Stimulated activated CD4-positive, alpha-beta T cell treated with anti-CD3 and anti-CD28 coated beads, Interleukin-1b, Interleukin-23, amount 100 ng/mL, for 24 hours (primary cell): ENCODE results near the gene TIMP3.

Source experiments
- DNase-seq, 4 experiments: peaks; one replicate each; pipeline ENCODE4 v3.0.0-alpha.2; 2020; ENCODE audit warnings: low read depth in 4 of 4, low spot score in 1 of 4

Gene TIMP3

DNA sequence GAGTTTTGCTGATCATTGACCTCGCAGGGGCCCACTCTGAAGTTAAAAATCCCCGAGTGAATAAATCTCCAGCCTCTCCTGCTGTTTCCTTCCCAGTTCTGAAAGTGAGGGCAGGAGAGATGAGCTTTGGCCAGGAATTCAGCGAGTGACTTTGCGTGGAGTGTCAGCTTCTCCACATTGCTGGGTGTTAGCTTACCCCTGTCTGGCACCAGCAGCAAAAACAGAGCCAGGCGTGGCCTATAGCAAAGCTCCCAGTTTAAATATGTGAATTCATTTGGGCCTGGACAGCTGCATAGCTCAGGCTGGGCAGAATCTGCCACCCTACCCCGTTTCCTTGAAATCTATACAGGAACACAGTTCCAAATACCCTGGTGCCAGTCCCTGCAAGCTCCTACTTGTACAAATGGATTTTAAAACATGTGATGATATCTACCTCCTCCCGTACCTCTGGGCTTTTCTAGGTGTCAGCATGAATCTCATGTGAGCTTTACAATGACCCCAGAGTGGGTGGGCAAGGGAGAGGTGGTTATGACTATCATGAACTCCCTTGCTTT, 25.6 kb downstream of the TIMP3 start:
- no peak for DNase-seq

GRCh38 chr22:32828150-32828549, 26.6 kb downstream of the TIMP3 start:
- DNase-seq, result no peak

DNA sequence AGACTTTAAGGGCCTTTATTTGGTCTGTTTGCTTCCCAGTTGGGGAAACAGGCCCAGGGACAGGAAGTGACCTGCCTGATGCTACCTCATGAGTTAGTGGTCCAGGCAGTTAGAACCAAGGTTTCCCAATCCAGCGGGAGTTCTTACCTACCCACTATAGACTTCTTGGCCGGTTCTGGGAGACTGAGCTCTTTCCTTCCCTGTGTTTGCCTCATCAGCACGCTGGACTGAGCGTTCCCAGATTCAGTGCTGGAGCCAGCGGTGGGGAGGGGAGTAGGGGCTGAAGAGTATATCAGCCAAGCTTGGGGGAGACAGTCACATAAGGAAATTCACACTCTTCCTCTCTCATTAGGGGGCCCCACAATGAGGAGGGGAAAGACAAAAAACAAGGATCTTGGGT, 27.1 kb downstream of the TIMP3 start:
- DNase-seq, result no peak

DNA sequence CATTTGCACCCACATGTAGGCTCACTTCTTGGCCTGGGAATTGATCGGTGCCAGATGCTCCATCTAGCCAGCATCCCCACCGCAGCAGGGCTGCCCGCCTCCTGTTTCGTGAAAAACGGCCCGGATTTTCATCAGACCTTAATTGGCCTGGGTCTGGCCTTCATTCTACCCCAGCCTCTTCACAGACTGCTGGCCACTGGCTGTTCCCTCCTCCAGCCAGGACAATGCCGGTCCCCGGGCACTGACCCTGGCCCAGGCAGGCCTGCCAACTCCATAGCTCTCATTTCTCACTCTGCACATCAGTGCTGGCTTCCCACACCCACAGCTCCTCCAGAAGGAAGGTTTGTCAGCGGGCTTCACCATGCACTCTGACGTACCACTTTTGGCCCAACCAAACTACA, 27.9 kb downstream of the TIMP3 start:
- DNase-seq, result no peak

DNA sequence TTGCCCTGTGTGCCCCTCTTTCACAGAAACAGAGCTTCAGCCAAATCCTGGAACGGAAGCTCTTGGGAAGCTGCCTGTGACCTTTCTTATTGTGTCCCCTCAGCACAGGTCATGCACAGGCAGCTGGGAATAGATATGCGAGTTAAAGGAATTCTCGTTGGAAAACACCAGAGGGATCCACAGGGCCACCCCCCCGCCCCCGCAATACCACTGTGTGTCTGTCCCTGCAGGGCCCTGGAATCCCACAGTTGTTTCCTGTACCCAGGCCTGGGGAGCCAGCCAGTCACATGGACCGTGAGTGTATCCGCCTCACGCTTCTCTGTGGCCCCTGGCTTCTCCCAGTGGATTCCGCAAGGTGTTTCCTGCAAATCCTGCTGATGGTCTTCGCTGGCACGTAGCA, 29.0 kb downstream of the TIMP3 start:
- no peak for DNase-seq

- DNase-seq, result no peak
These were observed 29.5 kb downstream of the TIMP3 start for GRCh38 chr22:32830957-32831356.

DNA sequence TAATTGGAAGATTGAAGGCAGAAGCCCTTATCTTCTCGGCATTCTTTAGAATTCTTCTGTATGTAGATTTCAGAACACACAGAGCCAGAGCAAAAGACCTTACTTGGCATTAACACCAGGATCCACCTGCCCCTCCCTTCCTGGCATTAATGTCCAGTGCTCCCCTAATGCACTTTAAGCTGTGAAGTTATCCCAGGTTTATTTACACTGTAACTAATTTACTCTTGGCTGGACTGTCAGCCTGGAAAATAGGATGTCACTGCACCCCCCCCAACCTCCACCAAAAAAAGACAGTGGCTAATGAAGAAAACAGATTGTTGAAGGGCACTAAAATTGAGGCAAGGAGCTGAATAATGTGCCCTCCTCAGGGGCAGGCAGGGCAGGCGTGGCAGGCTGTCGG, 30.1 kb downstream of the TIMP3 start:
- no peak for DNase-seq

- no peak for DNase-seq
These were observed 30.7 kb downstream of the TIMP3 start for GRCh38 chr22:32832174-32832573.

GRCh38 chr22:32836280-32837123, 35.0 kb downstream of the TIMP3 start:
- no peak for DNase-seq

GRCh38 chr22:32837142-32837541, 35.6 kb downstream of the TIMP3 start:
- DNase-seq, result no peak

GRCh38 chr22:32837803-32838202, 36.3 kb downstream of the TIMP3 start:
- DNase-seq, result no peak

- DNase-seq, result no peak
These were observed 38.5 kb downstream of the TIMP3 start for GRCh38 chr22:32839831-32840584.

- no peak for DNase-seq
These were observed 39.7 kb downstream of the TIMP3 start for GRCh38 chr22:32841175-32841574.

DNA sequence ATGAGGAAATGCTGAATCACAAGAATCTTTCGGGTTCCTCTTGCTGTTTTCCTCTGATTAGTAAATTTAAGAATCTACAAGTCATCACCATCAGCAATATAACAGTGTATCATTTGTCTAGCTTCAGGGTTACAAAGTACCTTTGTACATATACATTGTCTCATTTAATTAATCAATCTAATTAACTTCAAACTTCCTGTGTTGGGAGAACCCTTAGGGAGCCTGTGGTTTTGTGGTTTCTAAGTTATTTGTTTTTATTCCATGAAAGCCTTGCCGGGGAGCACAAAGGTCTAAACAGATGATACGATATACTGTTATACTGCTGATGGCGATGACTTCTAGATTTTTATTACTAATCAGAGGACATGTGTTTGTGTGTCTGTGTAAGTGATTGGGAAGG, 41.0 kb downstream of the TIMP3 start:
- DNase-seq, result no peak

GRCh38 chr22:32843300-32843699, 41.8 kb downstream of the TIMP3 start:
- DNase-seq, result no peak

DNA sequence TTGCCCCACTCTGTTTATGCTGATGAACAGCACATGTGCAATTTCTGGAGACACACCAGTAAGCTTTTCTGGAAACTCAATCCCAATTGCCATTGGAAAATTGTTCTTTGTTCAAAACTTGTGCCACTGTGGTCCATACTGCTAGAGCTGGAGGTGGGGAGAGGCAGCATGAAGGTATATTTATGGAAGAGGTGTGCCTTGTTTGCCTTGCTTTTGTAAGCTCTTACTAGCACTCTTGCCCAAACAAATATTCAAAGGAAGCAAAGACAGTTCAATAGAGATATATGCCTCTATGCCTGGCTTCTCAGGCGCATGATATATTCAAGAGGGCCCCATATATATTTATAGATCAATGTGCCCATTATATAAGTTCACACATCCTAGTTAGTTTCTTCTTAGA, 42.7 kb downstream of the TIMP3 start:
- no peak for DNase-seq

GRCh38 chr22:32846780-32847491, 45.4 kb downstream of the TIMP3 start:
- no peak for DNase-seq

DNA sequence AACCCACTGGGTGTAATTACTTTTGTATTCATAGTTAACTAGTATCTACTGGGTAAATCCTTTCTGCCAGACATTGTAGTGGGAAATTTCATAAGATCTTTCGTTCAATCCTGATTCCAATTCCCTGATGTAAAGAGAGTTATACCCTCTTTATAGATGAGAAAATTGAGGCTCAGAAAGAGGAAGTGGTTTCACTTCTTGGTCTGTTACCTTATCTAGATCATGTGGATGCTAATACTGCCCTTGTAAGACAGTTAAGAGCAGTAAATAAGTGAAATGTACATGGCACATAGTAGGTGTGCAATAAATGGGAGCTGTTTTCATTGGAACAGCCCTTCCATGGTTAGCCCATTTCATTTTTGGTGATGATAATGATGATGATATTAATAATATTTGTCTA, 46.7 kb downstream of the TIMP3 start:
- DNase-seq, result no peak

DNA sequence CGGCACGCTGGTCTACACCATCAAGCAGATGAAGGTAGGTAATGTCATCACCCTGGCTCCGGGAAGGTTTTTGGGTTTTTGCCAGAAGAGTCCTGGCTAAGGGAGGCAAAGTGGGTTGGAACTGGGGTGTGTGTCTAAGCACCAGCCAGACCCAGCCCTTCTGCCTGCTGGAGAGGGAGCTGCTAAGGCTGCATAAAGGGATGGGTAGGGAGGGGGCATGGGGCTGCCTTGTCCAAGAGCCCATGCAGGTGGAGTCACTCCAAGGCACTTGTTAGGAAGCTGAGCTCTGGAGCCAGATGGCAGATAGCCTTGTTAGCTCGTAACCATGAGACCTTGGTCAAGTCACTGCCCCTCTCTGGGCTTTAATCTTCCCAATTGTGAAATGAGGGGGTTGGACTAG, 48.0 kb downstream of the TIMP3 start:
- DNase-seq, result no peak

DNA sequence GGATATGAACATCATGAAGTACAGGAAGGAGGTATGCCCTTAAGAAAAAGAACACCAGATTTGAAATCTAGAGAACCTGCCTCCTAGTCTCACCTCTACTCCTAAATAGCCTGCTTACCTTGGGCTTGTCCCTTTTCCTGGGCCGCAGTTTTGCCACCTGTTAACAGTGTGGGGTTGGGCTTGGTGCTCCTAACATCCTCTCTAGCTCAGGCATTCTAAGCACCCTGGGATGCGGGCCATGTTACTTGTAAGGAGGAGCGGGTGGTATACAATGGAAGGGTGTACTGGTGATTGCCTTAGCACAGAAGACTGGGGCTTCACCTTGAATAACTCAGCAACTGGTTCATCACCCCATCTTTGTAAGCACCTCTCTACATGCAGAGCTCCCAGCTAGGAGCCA, 48.7 kb downstream of the TIMP3 start:
- no peak for DNase-seq
